GM20000 (cell line): Measurements from ENCODE around the gene PPP1R7.

Experiments
- DNase-seq: peaks from one replicate; pipeline ENCODE4 v3.0.0; 2012; ENCODE audit warnings: low spot score
- CTCF ChIP-seq: IDR thresholded peaks from 2 replicates; pipeline ENCODE4 v1.5.1; 2012; ENCODE audit warnings: mild to moderate bottlenecking, control low read depth; ENCODE audit errors: extremely low read depth, missing control alignments

The PPP1R7 gene

GRCh38 chr2:241197947-241198346 lies 47.7 kb downstream of the PPP1R7 start:
- TF ChIP-seq CTCF, result no peak
- DNase-seq, result no peak

- TF ChIP-seq CTCF, result no peak
- DNase-seq, result no peak
Observed at GRCh38 chr2:241198381-241199279, 48.4 kb downstream of the PPP1R7 start.

- no peak for DNase-seq
- TF ChIP-seq CTCF, result no peak
Observed at GRCh38 chr2:241199286-241199685, 49.0 kb downstream of the PPP1R7 start.

GRCh38 chr2:241199897-241200821 lies 49.9 kb downstream of the PPP1R7 start:
- no peak for DNase-seq
- no peak for TF ChIP-seq CTCF

GRCh38 chr2:241200822-241201395 lies 50.6 kb downstream of the PPP1R7 start:
- no peak for TF ChIP-seq CTCF
- DNase-seq, result no peak

- TF ChIP-seq CTCF, result no peak
- no peak for DNase-seq
Observed at GRCh38 chr2:241201445-241202267, 51.4 kb downstream of the PPP1R7 start.
